ENCODE data around the gene ZFP14.
"Not testable (repeated sequence)": the region's sequence is repeated elsewhere in the genome, so short reads cannot be mapped to it uniquely, and the experiment has no call there.

ZFP14 gene

DNA sequence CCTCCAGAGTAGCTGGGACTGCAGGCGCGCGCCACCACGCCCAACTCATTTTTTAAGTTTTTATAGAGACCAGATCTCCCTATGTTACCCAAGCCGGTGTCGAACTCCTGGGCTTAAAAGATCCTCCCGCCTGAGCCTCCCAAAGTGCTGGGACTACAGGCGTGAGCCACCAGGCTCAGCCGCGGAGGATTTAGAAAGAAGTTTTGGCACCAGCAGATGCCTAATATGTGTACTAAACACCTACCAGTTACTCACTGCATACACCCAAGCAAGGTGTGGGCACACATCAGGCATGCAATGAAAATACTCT is 464 bp upstream of the ZFP14 start:
- no peak for TF ChIP-seq ZNF274 (IDR thresholded peaks at IDR 0.05; ENCODE audit: low read depth, low read length)
- peak overlapping the region; percentile 76; the same call in 1 of the 2 replicates for H3K4me3 ChIP-seq (ENCODE audit: low read length)

DNA sequence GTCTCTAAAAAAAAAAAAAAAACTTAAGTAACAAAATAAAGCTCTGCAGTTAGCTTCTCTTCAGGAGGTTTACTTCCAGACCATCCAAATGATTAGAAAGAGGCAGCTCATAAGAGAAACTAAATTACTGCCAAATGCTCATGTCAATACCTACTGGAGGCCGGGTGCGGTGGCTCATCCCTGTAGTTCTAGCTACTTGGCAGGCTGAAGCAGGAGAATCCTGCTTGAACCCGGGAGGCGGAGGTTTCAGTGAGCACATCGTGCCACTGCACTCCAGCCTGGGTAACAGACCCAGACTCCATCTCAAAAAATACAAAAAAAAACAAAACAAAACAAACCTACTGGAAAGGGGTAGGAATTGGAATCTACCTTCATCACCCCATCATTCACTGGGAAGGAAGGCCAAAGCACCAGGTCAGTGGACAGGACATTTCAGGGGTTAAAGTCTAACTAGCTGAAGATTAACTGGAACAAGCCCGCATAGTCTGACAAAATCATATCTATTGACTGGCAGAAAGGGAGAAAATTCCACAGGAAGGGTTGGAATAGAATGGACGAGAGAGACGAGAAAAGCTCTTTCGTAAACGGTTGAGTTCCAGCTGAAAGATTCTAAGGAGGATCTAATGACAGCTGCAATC is 1.3 kb downstream of the ZFP14 start:
- no peak for TF ChIP-seq ZNF274 (IDR thresholded peaks at IDR 0.05; ENCODE audit: low read depth, low read length)
- peak overlapping the region; percentile 76 for H3K4me3 ChIP-seq (ENCODE audit: low read length)

DNA sequence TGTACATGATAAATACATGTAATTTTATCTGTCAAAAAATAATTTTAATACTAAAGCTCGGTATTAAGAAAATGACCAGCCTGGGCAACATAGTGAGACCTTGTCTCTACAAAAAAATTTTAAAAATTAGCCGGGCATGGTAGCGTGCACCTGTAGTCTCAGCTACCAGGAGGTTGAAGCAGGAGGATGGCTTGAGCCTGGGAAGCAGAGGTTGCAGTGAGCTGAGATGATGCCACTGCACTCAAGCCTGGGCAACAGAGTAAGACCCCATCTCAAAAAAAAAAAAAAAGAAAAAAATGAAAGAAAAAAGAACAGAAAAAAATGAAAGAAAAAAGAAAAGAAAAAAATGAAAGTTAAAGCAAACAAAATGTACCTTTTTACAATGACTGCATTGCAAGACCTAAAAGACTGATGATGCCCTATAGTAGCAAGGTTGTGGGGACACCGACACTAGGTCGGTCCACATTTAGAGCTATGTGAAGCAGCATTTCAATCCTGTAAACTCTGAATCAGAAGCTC is 5.3 kb downstream of the ZFP14 start:
- no peak for TF ChIP-seq ZNF274 (IDR thresholded peaks at IDR 0.05; ENCODE audit: low read depth, low read length)
- no peak overlapping the region for H3K4me3 ChIP-seq (ENCODE audit: low read length)

DNA sequence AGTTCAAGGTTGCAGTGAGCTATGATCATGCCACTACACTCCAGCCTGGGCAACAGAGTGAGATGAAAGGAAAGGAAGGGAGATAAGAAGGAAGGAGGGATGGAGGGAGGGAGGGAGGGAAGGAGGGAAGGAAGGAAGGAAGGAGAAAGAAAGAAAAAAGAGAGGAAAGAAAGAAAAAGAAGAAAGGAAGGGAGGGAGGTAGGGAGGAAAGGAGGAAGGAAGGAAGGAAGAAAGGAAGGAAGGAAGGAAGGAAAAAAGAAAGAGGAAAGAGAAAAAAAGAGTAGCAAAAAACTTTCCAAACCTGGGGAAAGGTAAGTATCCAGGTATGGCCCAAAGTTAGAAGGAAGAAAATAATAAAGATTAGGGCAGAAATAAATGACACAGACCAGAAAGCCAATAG is 7.1 kb downstream of the ZFP14 start:
- H3K4me3 ChIP-seq (ENCODE audit: low read length) = no peak overlapping the region
- TF ChIP-seq ZNF274 (IDR thresholded peaks at IDR 0.05; ENCODE audit: low read depth, low read length) = no peak

DNA sequence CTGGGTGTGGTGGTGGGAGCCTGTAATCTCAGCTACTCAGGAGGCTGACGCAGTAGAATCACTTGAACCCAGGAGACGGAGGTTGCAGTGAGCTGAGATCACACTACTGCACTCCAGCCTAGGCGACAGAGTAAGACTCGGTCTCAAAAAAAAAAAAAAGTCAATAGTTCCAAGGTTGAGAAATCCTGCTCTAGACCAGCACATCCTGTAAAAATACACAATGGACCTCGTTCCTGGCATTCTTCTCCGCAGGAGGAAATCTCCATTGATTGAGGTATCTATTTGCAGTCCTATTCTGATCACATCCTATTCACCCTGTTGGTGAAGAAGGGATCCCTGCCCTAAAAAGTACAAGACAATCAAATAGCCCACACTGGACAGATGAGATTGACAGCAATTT is 15.2 kb downstream of the ZFP14 start:
- no peak overlapping the region for H3K4me3 ChIP-seq (ENCODE audit: low read length)
- TF ChIP-seq ZNF274 (IDR thresholded peaks at IDR 0.05; ENCODE audit: low read depth, low read length) = no peak

DNA sequence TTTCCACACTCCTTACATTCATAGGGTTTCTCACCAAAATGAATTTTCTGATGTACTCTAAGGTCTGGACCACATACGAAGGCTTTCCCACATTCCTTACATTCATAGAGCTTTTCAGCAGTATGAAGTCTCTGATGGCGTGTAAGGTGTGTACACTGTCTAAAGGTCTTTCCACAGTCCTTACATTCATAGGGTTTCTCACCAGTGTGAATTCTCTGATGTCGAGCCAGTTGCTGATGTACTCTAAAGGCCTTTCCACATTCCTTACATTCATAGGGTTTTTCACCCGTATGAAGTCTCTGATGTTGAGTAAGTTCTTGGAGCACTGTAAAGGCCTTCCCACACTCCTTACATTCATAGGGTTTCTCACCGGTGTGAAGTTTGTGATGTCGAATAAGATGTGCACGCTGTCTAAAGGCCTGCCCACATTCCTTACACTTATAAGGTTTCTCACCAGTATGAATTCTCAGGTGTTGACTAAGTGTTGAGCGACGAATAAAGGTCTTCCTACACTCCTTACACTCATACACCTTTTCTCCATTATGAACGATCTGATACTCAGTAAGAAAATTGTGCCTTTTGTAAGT is 38.1 kb downstream of the ZFP14 start:
- no peak overlapping the region for H3K4me3 ChIP-seq (ENCODE audit: low read length)

DNA sequence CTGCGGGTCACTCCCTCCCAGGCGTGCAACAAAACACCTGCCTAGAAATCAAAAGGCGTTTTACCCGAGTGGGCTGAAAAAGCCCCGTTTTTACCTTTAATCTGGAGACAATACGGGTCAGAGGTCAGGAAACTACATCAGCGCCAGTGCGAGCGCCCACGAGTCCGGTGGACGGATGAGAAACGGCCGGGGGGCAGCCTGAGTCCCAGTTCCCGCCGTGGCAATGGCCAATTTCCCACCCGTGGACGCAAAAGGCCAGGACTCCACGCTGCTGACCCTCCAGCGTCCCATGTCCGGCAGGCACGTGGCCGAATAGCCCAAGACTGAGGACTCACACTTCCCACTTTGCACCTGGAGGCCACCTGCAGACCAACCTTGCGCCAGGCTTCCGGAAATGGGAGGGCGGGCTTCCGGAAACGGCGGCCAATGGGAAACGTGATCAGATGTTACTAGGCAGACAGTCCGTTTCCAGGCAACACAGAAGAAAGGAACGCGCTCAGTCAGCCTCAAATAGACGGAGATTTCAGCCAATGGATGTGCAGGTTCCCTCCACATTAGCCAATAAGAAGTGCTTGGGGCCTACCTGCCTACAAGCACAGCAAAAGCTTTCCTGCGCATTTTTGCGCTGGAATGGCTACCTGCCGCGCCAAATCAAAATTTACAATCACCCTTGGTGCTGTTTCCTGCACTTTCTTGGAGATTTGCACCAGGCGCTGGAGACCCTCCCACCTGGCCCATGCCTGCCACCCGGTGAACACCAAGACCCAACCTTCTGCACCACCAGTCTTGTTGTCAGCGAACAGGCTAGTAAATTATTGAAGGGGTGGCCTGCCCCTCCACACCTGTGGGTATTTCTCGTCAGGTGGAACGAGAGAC is 47.4 kb downstream of the ZFP14 start:
- H3K4me3 ChIP-seq (ENCODE audit: low read length) = peak overlapping the region; percentile 69
- peak; percentile 69; the same call in 1 of the 2 replicates for TF ChIP-seq ZNF274 (IDR thresholded peaks at IDR 0.05; ENCODE audit: low read depth, low read length)

More for the DNA sequence above, 38.1 kb downstream of the ZFP14 start:
- peak; percentile 82 for TF ChIP-seq ZNF274 (IDR thresholded peaks at IDR 0.05; ENCODE audit: low read depth, low read length)

DNA sequence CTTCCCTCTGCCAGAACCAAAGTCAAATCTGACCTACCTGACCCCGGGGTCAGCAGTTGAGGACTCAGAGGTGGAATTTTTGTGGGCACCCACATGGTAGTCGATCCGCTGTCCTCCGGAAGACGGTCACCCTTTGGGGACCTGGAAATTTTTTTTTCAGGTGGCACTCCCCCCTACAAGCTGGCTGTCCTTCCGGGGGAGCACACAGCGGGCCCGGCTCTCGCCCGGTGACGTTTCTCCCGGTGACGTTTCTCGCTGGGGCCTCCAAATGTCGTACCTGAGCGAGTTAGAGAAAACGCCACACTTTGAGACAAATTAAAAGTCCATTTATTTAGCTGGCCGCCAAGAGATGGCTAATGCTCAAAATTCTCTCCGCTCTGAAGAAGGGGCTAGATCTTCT is 48.8 kb downstream of the ZFP14 start:
- H3K4me3 ChIP-seq (ENCODE audit: low read length) = no peak overlapping the region
- TF ChIP-seq ZNF274 (IDR thresholded peaks at IDR 0.05; ENCODE audit: low read depth, low read length) = no peak

DNA sequence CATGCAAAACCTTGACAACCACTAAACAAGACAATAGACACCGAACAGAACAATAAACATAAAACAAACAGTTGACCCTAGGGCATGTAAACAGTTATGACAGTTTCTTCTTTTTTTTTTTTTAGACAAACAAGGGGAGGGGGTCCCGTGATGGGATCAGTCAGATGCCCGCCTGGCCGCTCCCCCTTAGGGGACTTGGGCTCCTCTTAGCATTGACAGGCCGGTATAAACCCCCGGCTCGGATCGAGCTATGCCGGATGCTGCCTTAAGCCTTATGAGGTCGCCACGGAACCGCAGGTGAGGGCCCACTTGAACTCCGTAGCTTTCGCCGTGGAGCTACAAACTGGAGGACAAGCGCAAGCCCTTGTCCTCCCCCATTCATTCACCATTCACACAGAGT is 49.5 kb downstream of the ZFP14 start:
- not testable (repeated sequence) for H3K4me3 ChIP-seq (ENCODE audit: low read length)

DNA sequence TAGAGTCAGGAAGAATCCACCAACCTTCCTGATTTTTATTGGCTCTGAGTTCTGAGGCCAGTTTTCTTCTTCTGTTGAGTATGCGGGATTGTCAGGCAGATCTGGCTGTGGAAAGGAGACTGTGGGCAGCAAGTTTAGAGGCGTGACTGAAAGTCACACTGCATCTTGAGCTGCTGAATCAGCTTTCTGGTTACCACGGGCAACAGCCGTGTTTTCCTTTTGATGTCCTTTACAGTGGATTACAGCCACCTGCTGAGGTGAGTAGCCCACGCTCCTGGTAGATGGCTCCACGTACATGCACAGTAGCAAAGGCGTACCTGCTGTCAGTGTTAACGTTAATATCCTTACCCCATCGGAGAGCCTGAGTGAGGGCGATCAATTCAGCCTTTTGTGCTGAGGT is 52.4 kb downstream of the ZFP14 start:
- not testable (repeated sequence) for H3K4me3 ChIP-seq (ENCODE audit: low read length)

DNA sequence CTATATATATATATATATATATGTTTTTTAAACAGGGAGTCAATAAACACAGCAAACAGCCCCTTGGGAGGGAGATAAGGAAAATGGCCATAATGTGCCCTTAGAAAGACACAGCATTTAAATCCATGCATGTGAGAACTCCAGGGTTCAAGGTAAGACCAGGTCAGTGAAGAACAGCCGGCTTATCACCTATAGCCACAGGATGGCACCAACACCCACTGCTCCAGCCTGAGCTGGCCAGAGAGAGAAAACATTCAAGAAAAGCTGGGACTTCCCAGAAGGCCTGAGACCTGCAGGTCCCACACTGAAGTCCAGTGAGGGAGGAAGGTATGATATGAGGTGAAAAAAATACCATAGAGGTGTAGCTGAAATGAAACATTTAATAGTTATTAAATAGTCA is 63.8 kb downstream of the ZFP14 start:
- not testable (repeated sequence) for H3K4me3 ChIP-seq (ENCODE audit: low read length)

DNA sequence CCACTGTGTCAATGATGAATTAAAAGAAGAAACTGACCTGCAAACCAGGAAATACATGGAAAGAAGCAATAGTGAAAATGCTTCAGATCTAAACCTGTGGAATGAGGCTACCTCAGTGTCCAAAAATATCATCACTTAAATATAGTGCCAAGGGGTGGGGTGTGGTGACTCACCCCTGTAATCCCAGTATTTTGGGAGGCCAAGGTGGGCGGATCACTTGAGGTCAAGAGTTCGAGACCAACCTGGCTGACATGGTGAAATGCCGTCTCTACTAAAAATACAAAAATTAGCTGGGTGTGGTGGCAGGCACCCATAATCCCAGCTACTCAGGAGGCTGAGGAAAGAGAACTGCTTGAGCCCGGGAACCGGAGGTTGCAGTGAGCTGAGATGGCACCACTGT is 64.9 kb downstream of the ZFP14 start:
- H3K4me3 ChIP-seq (ENCODE audit: low read length) = not testable (repeated sequence)

DNA sequence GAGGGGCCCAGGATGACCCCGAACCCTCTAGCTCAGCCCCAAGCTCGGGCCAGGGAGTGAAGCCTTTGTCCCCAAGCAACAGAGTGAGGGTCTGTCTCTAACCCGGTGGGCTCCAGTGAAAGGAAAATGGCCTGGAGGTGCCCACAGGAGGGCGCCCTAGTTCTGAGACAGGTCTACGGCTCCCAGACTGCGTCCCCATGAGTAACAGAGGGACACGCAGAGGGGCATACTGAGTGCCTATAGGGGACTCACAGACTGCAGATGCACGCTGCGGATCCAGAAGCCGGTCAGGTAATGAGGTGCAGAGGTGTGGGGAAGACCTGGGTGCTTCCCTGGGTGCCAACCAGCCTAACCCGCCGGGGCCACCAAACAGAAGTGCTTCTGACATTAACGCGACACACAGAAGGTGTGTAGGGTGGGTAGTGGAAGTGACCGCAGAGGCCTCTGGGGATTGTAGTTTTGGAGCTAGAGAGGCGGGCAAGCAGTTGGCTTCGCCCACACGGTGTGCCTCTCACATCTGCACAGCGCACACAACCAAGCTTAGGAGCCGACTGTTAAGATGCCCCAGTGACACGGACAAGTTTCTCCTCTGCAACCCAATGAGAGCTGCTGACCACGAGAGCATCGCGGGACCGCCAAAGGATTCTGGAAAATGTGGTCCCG is 67.8 kb downstream of the ZFP14 start:
- H3K4me3 ChIP-seq (ENCODE audit: low read length) = not testable (repeated sequence)

DNA sequence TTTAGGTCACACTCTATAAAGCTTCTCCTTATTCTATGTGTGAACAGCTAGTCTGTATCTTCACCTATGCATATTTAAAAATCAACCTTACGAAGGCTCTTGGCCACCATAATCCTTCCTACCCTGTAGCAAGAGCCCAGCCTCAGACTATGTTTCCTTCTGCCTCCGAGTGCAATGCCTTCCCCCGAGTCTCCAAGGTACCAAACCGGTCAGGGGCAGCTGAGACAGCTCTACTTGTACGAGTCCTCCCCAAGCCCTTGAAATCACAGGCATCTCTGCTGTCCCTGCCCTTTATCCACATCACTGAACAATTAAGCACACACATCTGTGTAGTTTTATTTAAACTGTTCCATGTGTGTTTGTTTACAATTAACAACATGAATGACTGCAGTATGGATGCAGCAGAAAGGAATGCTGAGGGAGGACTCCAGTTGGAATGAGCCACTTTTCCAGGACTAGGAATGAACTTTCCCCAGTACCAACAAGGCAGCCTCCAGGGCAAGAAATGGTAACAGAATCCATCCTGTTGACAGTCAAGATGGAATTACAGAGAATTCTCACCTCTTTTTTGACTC is 68.5 kb downstream of the ZFP14 start:
- not testable (repeated sequence) for H3K4me3 ChIP-seq (ENCODE audit: low read length)

DNA sequence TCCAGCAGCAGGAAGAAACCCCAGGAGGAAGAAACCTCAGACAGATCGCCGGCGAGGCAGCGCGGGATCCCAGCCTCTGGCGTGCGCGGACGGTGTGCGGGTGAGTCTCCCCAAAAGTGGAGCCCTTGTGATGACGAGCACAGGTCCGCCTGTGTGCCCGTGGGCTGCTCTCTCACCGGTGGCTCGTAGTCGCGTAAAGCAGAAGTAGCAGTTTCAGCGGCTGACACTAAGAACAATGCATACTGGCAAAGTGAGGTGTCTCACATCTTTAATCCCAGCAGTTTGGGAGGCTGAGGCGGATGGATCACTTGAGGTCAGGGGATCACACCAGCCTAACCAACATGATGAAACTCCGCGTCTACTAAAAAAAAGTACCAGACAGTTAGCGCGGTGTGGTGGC is 69.2 kb downstream of the ZFP14 start:
- H3K4me3 ChIP-seq (ENCODE audit: low read length) = not testable (repeated sequence)

DNA sequence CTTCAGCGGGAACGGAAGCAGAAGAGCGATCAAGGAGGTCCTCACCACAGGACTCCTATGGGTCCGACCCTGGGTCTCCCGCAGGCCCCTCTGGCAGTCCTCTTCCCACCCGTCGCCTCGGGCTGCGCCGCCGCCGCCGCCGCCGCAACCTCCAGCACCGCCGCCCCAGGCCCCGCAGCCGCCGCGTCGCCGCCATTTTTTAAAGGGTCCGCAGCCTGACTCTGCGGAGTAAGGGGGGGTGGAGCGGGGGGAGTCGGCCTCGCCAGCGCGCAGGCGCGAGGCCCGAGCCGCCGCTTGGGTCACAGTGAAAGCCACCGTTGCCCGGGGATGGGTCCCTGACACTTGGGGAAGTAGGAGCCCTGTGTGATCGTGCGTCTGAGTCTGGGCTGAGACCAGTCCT is 69.7 kb downstream of the ZFP14 start:
- not testable (repeated sequence) for H3K4me3 ChIP-seq (ENCODE audit: low read length)

DNA sequence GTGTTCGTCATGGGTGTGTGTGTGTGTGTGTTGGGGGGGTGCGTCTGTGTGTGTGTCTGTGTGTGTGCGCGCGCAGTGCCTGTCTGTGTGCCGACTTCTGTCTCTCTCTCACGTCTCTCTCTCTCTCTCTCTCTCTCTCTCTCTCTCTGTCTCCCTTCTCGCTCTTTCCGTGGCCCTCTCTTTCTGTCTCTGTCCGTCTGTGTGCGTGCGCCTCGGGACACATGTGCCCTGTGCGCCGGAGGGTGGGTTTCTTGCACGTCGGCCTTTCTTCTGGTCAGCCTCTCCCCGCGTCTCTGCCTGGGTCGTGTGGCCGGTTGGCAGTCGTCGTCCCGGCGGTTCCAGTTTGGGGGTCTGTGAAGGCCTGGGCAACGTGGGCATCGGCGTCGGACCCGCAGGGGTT is 86.7 kb downstream of the ZFP14 start:
- not testable (repeated sequence) for H3K4me3 ChIP-seq (ENCODE audit: low read length)

Data from GM08714 (cell line).